Measurements from ENCODE around the gene XRRA1. TPM values are rescaled to one million over a fixed set of nuclear protein-coding genes. Genes with fewer than 3 reads are reported as not detected.

Gene XRRA1
- total and polyA plus RNA-seq, 2 of the 13 experiments (the other 11 are each of a cell fraction or from before 2014, with no cell fraction given): 7.6 to 10.5 TPM

GRCh38 chr11:74925281-74925680 is 23.6 kb downstream of the XRRA1 start:
- H3K9ac ChIP-seq (ENCODE audit: insufficient read depth, low read depth, low read length): no peak overlapping the region
- CTCF ChIA-PET (ENCODE audit: low intra/inter-chr PET ratio, low total read pairs): no interaction called here
- H3K4me2 ChIP-seq (ENCODE audit: low read depth, low read length): no peak overlapping the region
- H3K4me3 ChIP-seq (replicated peaks in 1 of 3; ENCODE audit: insufficient read depth in 1 of 3, low read depth in 2 of 3, low read length in 3 of 3): no peak overlapping the region
- no TSS peak for BruUV-seq (replicated peaks)
- no peaks in the 10 kb centered on the region for H4K20me1 ChIP-seq (ENCODE audit: insufficient read depth, low read length)
- intact Hi-C loops (cut with micrococcal nuclease; ENCODE audit: unreplicated experiment) (no loop called here), in situ Hi-C loops (cut with HindIII; ENCODE audit: extremely low pct_ligation_motif_present, low pct_unique_long_range_greater_than_20kb) (no loop called here)
- DNase-seq (ENCODE audit: low spot score) (no peak), ATAC-seq (no peak), FAIRE-seq (no peak)
- peaks cover 17% of the 10 kb centered on the region for H3K4me1 ChIP-seq (ENCODE audit: insufficient read depth, low read length)
- H2AFZ ChIP-seq (ENCODE audit: low read length): no peak overlapping the region
- H3K27ac ChIP-seq (ENCODE audit: extremely low read length, insufficient read depth, low read length): no peak overlapping the region
- POLR2A ChIA-PET: no interaction called here
- H3K27me3 ChIP-seq (ENCODE audit: control insufficient read depth in 1 of 2, insufficient read depth in 2 of 2, low read length in 2 of 2): no peaks in the 10 kb centered on the region
- H3K36me3 ChIP-seq (replicated peaks in 1 of 2; ENCODE audit: control insufficient read depth in 1 of 2, insufficient read depth in 2 of 2, low read length in 2 of 2): peaks cover 5 to 25% of the 10 kb centered on the region in 2 experiments; a peak in 4 of 5 replicates
- 97% methylated on average over 4 of the region's 4 CpGs for WGBS (ENCODE audit: low lambda C conversion rate)
- TF ChIP-seq NFATC3 (CRISPR knock-in tag; IDR thresholded peaks at IDR 0.05) (no peak), KLF15 (CRISPR knock-in tag; IDR thresholded peaks at IDR 0.05; ENCODE audit: borderline replicate concordance) (no peak), CSRNP2 (CRISPR knock-in tag; conservative IDR thresholded peaks at IDR 0.05; ENCODE audit: low read depth) (no peak), UBTF (CRISPR knock-in tag; IDR thresholded peaks at IDR 0.05) (no peak), ZNF512B (CRISPR knock-in tag; IDR thresholded peaks at IDR 0.05; ENCODE audit: borderline replicate concordance) (no peak), NKX3-1 (CRISPR knock-in tag; IDR thresholded peaks at IDR 0.05) (no peak)
- H3K79me2 ChIP-seq (ENCODE audit: insufficient read depth, low read length): no peaks in the 10 kb centered on the region
- no peaks in the 10 kb centered on the region for H3K9me3 ChIP-seq (ENCODE audit: low read length)
